ENCODE results near the gene PCDH9. TPM values are rescaled to one million over a fixed set of nuclear protein-coding genes. Genes with fewer than 3 reads are reported as not detected.

The PCDH9 gene
- polyA plus RNA-seq, 1 experiment, result 3.3 TPM

DNA sequence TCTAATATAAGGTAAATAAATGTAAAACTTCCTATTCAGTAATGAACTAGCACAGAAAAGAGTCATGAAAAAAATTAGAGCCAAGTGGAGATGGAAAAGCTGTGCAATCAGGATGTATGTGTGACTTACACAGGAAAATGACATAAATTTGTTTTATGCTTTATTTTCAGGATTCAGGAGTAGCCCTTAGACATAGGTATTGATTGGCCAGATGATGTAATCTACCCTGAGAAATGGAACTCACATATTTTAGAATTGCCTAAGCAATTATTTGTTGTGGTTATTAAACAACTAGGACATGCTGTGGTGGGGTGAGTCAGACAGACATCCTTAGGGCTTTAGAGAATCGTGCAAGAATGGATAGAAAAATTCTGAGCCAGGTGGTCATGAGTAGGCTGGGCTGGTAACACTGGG, 110.6 kb downstream of the PCDH9 start:
- no peak overlapping the region for H3K27ac ChIP-seq (ENCODE audit: low read depth, low read length)
- TF ChIP-seq, protein P1, sequence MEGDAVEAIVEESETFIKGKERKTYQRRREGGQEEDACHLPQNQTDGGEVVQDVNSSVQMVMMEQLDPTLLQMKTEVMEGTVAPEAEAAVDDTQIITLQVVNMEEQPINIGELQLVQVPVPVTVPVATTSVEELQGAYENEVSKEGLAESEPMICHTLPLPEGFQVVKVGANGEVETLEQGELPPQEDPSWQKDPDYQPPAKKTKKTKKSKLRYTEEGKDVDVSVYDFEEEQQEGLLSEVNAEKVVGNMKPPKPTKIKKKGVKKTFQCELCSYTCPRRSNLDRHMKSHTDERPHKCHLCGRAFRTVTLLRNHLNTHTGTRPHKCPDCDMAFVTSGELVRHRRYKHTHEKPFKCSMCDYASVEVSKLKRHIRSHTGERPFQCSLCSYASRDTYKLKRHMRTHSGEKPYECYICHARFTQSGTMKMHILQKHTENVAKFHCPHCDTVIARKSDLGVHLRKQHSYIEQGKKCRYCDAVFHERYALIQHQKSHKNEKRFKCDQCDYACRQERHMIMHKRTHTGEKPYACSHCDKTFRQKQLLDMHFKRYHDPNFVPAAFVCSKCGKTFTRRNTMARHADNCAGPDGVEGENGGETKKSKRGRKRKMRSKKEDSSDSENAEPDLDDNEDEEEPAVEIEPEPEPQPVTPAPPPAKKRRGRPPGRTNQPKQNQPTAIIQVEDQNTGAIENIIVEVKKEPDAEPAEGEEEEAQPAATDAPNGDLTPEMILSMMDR (IDR thresholded peaks at IDR 0.05; ENCODE audit: low read depth, low read length), result no peak
- CTCF ChIA-PET, result no interaction called here
- H3K9me3 ChIP-seq (ENCODE audit: control insufficient read depth, insufficient read depth, low read length), result no peaks in the 10 kb centered on the region
- POLR2A ChIA-PET, result no interaction called here
- no peaks in the 10 kb centered on the region for H3K27me3 ChIP-seq (ENCODE audit: control insufficient read depth, insufficient read depth, low read length)
- H3K4me3 ChIP-seq (ENCODE audit: low read depth, low read length), result no peak overlapping the region
- peak; percentile 84 for DNase-seq (ENCODE audit: low read depth, low spot score)

DNA sequence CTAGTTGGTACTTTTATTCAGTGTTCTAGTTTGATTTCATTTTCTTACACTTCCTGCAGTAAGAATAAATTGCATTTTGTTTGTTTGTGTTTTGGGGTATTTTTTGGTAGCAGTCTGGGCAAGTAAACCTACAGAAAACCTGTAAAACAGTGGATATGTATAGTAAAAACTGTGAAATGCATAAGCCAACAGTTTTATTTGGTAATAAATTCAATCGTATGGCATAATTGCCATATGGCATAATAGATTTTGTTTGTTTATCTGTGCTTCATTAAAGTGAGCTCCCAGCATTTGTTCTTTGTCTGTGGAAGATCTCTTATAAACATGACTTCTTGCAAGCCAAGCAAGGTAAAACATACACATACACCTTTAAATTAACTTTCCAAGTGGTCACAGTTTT, 111.9 kb downstream of the PCDH9 start:
- POLR2A ChIA-PET, result interaction anchor here (0.5 kb wide), 1 partner anchor 1031 kb away, joined by 4 read pairs; no protein-coding TSS in a partner anchor
- H3K4me3 ChIP-seq (ENCODE audit: low read depth, low read length), result no peak overlapping the region
- no peaks in the 10 kb centered on the region for H3K27me3 ChIP-seq (ENCODE audit: control insufficient read depth, insufficient read depth, low read length)
- no peak overlapping the region for H3K27ac ChIP-seq (ENCODE audit: low read depth, low read length)
- DNase-seq (ENCODE audit: low read depth, low spot score), result no peak
- TF ChIP-seq, protein P1 (IDR thresholded peaks at IDR 0.05; ENCODE audit: low read depth, low read length), result no peak
- CTCF ChIA-PET, result no interaction called here
- H3K9me3 ChIP-seq (ENCODE audit: control insufficient read depth, insufficient read depth, low read length), result no peaks in the 10 kb centered on the region; the same call in 1 of the 2 replicates

DNA sequence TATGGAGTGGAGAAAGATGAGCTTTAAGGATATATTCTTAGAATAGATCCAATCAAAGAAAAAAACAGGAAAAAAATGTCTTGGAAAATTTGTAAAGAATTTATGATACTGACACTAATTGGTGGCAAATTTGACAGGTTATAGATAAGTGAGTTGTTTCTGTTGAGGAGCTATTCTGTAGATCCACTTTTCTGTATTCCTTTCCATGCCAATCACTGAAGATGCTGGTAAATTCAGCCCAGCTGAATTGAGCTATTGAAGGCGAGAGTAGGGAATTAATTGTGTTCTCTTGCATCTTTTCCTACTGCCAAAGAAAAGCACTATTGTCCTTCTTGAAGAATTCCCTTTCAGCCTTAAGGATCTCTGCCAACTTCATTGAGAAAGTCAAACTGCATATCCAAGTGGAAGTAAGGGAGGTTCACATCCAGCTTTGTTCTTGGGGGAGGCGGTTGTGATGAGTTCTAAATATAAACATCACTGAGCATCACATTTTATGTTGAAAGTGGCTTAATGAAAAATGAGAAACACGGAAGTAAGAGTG, 113.1 kb downstream of the PCDH9 start:
- DNase-seq (ENCODE audit: low read depth, low spot score), result no peak
- CTCF ChIA-PET, result no interaction called here
- H3K27me3 ChIP-seq (ENCODE audit: control insufficient read depth, insufficient read depth, low read length), result no peaks in the 10 kb centered on the region
- POLR2A ChIA-PET, result no interaction called here
- H3K4me3 ChIP-seq (ENCODE audit: low read depth, low read length), result no peak overlapping the region
- H3K27ac ChIP-seq (ENCODE audit: low read depth, low read length), result no peak overlapping the region
- H3K9me3 ChIP-seq (ENCODE audit: control insufficient read depth, insufficient read depth, low read length), result no peaks in the 10 kb centered on the region; the same call in 1 of the 2 replicates
- TF ChIP-seq, protein P1 (IDR thresholded peaks at IDR 0.05; ENCODE audit: low read depth, low read length), result no peak

DNA sequence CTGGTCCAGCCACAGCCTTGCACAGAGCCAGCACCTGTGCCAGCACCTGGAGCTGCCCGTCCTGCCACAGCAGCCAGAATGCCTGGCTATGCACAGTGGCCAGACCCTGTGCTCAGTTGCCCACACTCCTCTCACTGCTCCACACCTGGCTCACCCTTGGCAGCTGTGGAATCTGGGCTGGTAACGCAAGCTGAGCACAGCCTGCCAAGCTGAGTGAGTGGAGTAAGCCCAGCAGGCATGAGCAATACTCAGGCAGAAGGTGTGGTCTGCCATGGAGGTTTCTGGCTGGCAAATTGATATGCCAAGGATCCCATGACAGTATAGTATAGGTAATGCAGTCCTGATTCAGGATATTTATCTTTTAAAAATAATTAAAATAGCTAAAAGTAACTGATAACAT, 122.2 kb downstream of the PCDH9 start:
- POLR2A ChIA-PET, result no interaction called here
- TF ChIP-seq, protein P1 (IDR thresholded peaks at IDR 0.05; ENCODE audit: low read depth, low read length), result no peak
- no peak overlapping the region for H3K27ac ChIP-seq (ENCODE audit: low read depth, low read length)
- no peak overlapping the region for H3K4me3 ChIP-seq (ENCODE audit: low read depth, low read length)
- CTCF ChIA-PET, result no interaction called here
- DNase-seq (ENCODE audit: low read depth, low spot score), result no peak
- peaks cover 15% of the 10 kb centered on the region for H3K9me3 ChIP-seq (ENCODE audit: control insufficient read depth, insufficient read depth, low read length)
- no peaks in the 10 kb centered on the region for H3K27me3 ChIP-seq (ENCODE audit: control insufficient read depth, insufficient read depth, low read length)

- H3K27ac ChIP-seq (ENCODE audit: low read depth, low read length), result no peak overlapping the region
- H3K4me3 ChIP-seq (ENCODE audit: low read depth, low read length), result no peak overlapping the region
- peaks cover 15% of the 10 kb centered on the region for H3K9me3 ChIP-seq (ENCODE audit: control insufficient read depth, insufficient read depth, low read length)
- no peak for DNase-seq (ENCODE audit: low read depth, low spot score)
- TF ChIP-seq, protein P1 (IDR thresholded peaks at IDR 0.05; ENCODE audit: low read depth, low read length), result no peak
- POLR2A ChIA-PET, result no interaction called here
- CTCF ChIA-PET, result no interaction called here
- no peaks in the 10 kb centered on the region for H3K27me3 ChIP-seq (ENCODE audit: control insufficient read depth, insufficient read depth, low read length)
These were observed 123.6 kb downstream of the PCDH9 start for GRCh38 chr13:67106502-67107057.

Measured in AG04450 (cell line).